CD4-positive, alpha-beta T cell treated with Interleukin-1 beta for 1 hour (primary cell): ENCODE measurements around the gene HLA-F.

Experiments
- DNase-seq, 2 donors: peaks; one replicate each; pipeline ENCODE4 v3.0.0-alpha.2; 2020 to 2022

The HLA-F gene

DNA sequence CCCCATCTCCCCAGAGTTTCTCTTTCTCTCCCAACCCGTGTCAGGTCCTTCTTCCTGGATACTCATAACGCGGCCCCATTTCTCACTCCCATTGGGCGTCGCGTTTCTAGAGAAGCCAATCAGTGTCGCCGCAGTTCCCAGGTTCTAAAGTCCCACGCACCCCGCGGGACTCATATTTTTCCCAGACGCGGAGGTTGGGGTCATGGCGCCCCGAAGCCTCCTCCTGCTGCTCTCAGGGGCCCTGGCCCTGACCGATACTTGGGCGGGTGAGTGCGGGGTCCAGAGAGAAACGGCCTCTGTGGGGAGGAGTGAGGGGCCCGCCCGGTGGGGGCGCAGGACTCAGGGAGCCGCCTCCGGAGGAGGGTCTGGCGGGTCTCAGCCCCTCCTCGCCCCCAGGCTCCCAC, at the start of gene HLA-F:
Gene HLA-F (plus strand): TSS at position 173 of the 404 bp plus-strand sequence. CDS start 30 bp downstream, at position 203.
- peak; percentile 93 to 96 for DNase-seq

DNA sequence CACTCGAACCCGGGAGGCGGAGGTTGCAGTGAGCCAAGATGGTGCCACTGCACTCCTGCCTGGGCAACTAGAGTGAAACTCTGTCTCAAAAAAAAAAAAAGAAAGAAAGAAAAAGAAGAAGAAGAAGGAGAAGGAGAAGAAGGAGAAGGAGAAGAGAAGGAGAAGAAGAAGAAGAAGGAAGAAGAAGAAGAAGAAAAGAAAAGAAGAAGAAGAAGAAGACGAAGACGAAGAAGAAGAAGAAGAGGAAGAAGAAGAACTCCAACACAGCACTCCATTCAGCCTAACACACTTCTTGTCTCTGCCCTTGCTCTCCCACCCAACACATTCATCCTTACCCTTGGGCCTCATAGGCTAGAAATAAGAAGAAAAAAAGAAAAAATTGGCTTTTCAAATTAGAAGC, 49.2 kb upstream of the HLA-F start:
- DNase-seq, result no peak

DNA sequence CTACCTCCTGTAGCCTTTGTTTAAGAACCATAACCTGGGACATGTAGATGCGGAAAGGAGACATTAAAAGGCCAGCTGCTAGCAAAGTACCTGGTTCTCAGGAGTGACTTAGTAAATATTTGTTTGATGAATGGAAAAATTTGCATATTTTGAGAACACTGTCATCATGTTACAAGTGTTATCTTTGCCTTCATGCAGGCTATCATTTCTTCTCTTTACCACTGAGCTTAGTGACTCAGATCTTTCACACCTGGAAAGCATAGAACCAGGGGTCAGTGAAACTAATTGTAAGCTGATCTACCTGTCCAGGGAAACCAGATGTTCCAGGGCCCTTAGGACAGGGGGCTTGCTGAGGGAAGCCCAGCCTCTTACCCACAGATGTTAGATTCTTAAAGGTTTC, 47.7 kb upstream of the HLA-F start:
- no peak for DNase-seq

DNA sequence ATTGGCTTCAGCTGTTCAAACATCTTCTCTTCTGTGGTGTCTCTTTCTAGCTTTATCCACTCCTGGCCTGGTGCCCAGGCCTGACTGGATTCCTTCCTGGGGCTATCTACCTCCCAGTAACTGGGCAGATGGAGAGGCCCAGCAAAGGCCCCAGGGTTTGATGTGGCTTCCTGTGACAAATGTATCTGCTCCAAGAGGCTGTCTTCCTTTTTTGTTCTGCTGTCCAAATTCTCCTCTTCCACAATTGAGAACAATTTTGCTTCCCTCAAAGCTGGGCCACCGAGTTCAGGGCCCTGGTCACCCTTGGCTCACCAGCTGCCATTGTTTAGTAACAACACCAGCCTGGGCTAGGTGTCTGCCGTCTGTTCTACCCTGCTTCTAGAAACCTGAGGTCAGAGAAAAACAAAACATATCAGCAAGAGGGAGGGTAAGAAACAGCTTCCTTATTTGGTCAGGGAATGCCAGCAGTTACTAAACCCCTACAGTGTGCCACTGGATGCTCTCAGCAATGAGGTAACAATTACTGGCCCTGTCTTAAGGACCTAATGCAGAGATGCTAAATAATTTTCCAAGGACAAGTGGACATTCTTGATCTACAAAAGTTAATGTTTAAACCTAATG, 46.1 kb upstream of the HLA-F start:
- DNase-seq, result no peak

DNA sequence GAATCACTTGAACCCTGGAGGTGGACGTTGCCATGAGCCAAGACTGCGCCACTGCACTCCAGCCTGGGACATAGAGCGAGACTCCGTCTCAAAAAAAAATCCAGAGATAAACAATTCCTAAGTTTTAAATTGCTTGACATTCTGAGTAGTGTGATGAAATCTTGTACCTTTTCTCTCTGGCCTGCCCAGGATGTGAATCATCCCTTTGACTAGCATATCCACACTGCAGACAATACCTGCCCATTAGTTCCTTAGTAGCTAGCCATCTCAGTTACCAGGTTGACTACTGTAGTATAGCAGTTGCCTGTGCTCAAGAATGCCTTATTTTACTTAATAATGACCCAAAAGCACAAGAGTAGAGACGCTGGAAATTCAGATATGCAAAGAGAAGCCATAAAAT, 45.1 kb upstream of the HLA-F start:
- no peak for DNase-seq

DNA sequence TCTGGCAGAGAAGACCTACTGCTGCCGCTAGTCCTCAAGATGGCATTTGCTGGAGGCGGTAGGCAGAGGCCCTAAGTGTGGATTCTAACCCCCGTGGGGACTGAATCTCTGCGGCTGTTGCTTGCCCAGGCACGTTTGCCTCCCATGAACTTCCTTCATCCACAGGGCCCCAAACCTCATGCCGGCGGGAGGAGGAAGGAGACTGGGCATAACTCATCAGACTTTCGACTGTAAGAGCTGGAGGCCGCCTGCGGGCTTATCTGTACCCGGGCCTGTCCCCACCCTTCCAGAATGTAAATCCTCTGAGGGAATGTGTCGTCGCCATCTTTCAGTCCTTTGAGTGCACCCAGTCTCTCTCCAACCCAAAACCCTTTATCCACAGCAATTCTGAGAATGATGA, 43.3 kb upstream of the HLA-F start:
- DNase-seq, result no peak

DNA sequence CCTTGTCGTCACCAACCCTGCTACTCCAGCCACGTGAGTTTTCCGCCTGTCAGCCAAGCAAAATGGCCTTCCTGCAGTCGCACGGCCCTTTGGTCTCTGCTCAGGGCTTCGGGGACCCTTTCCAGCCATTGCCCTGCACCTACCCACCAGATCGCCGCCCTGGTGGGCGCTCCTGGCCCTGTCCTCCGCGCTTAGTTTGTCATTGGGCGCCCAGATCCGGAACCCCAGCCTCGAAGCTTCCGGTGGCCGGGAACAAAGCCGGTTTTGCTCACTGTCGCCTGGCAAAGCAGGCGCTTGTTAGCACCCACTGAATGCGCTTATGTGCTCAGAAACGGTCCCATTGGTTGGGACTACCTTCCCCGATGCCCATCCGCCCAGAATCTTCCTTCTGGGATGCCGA, 42.8 kb upstream of the HLA-F start:
- DNase-seq, result peak in 1 of 2 donors; percentile 4

DNA sequence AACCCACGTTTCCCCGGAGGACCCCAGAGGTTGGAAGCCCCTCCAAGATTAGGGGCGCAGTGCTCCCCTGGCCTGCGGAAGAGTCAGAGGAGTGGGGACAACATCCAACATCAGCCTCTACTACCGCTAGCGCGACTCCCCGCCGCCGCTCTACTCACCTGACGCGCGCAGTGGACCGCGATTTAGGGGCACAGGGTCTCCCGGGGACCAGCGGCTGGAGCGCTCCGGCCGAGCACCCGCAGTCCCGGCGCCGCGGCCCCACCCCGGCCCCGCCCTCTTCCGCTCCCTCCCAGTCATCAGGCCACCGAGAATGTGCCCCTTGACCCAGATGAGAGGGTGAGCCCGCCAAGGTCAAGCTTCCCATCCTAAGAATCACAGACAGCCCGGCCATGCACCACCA, 42.3 kb upstream of the HLA-F start, which contains the start of gene ZFP57:
Gene ZFP57 (minus strand): TSS at position 249 of the 400 bp plus-strand sequence. CDS start 4,149 bp downstream, outside the sequence.
- no peak for DNase-seq

DNA sequence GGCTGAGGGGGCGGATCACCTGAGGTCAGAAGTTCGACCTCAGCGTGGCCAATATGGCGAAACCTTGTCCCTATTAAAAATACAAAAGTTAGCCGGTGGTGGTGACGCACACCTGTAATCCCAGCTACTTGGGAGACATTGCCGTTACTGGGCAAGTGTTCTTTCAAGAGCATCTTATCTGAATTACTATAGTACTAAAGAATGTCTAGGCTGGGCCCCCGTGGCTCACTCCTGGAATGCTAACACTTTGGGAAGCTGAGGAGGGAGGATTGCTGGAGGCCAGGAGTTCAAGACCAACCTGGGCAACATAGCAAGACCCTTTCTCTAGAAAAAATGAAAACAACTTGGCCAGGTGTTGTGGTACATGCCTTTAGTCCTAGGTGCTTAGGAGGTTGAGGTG, 41.4 kb upstream of the HLA-F start:
- no peak for DNase-seq

DNA sequence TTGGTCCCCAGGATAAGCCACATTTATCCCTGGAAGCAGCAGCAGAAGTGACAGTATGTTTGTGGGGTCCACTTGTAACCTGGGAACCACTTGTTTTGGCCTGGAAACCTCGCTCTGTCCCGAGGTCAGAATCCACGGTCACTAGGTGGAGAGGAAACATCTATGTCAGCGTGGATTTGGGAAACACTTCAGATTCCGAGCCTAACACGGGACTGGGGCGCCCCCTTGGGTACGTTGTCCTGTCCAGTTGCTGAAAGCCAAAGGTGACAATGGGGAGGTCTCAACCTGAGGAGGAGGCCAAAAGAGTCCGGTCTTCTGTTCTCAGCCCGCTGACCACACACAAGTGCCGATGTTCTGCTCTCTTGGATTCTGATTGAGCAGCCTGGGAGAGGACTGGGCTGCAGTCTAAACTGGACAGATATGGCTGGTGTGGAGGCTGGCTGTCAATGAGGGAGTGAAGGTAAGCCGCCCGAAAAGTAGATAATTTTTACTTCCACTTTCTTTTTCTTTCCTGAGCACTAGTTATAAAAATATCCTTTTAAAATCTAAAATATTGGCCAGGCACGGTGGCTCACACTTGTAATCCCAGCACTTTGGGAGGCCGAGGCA, 37.4 kb upstream of the HLA-F start:
- DNase-seq, result no peak

DNA sequence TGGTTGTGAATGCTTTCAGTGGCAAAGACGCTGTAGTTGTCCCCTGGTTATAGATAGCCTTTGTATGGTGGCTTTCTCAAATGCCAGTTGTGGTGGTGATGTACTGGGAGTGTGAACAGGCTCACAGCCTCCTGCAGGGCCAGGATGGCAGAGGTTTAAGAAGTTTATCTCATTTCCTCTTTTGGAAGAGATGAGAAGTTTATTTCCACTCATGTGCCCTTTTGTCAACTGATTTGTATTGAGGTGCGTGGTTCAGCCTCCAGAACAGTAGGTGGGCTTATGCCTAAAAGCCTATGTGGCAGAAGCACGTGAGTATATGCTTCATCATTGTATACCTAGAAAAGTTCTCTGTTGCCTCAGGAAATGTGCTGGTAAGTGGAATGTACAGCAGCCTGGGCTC, 28.6 kb upstream of the HLA-F start:
- DNase-seq, result no peak

DNA sequence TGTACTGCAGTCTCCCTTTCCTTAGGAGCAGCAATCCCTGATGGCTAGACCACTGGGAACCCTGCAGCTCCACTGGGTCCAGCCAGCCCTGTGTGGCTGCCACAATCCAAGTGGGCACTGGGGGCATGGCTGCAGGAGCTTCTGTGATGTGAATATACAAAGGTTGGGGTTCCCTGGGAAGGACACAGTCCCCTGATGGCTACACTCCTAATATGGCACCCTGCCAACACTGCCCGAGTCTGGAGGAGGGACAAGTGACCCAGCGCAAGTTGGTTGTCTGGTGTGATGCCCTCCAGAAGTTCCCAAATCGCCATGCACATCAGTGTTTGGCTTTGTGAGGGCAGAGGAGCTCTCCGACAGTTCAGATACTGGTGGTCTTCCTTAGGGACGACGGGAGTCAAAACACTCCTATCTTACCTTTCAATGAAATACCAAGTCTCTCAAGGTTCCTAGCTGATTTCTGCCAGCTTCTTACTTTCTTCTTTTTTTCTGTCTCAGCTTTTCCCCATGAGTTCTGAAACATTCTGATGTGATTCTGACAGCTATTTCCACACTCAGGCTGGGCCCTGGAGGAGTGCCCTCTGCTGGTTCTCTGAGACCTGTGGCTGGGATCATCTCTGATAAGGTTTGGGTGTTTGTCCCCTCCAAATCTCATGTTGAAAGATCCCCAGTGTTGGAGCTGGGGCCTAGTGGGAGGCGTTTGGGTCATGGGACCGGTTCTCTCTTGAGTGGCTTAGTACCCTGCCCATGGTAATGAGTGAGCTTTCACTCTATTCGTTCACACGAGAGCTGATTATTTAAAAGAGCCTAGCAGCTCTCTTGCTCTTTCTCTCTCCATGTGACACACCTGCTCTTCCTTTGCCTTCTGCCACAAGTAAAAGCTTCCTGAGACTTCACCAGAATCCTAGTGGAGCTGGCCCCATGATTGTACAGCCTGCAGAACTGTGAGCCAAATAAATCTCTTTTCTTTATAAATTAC, 26.8 kb upstream of the HLA-F start:
- DNase-seq, result no peak

DNA sequence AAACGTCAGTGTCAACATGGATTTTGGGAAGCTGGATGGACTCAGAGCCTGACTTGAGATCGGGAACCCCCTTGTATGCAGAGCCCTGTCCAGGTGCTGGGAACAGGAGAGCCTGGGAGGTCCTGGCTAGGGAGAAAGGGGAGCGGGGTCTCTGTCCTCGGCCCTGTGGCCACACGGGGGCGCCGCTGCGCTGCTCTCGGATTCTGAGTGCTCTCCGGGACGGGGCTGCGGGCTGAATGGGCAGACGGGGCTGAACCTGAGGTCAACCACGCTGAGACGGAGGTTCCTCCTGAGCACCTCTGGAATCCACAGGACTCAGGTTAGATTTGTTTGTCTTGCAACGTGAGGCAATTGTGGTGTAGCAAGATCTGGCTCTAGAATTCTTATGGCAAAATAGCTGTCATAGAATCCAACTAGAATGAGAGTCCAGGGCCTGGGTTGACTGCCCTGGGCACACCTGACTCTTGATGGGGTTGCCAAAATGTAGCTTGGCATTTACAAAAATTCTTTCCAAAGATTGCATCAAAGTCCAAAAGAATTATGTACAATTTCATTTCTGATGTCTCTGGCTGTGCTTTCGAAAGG, 20.6 kb upstream of the HLA-F start:
- DNase-seq, result peak; percentile 65 to 77

DNA sequence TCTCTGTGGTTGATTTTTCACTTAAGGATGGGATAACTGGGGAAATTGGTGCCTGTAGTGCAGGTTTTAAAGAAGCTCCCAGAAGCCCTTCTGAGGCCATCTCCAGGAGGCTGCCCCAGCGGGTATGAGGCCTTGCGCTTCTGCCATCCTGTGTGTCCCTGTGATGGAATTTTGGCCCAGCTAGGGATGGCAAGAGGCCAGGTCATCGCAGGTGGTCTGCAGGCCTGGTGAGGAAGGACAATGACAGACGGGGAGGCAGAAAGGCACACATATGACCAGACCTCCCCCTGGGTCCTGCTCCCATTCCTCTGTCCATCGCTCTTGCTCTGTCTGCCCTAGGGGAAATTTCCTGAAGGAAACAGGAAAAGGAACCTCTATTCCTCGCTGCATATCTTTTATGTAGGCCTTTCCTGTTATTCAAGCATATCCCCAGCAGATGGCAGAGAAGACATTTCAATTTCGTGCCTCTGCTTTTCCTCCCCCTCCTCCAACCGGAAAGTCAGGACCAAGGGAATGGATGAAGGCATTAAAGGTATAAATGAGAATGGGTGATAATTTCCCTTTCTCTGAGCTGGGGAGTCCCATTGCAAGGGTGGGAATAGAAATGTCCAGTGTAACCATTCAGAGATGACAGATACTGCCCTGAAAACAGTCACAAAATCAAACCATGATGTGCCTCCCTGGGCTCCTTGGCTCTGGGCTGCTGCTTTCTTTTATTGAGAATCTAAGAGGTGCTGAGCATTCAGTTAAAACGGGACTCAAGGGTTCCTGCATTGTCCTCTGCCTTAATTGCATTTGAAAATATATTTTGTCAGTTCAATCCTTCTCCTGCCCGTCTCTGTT, 17.6 kb upstream of the HLA-F start:
- peak in 1 of 2 donors; percentile 49 for DNase-seq

DNA sequence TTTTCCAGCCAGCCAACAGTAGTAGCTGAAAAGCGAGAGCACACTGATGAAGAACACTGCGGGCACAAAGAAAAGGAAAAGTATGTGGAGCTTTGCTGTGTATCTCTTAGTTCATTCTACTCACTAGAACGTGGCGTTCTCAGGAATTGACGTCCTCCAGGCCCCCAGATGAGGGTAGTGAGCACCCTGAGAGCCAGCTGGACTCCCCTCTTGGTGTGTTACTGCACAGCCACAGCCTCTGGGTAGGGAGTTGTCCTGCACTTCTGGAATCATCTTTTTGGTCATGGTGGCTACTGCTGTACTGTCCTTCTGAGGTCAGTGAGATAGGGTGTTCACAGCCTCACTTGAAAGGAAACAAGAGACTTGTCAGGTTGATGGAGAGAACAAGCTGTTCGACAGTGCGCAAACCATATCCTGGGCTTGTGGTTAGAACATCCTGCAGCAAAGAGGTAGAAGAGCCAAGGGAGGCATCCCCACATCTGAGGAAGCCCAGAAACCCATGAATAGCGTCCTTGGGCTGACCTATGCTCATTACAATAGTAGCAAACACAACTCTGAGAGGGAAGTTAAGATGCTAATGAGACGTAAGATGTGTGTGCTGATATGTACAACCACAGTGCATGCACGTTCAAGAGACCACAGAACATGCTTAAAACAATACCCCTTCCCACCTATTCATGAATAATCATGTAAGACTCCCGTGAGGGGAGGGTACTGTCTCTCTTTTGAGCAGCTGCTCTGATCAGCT, 14.6 kb upstream of the HLA-F start:
- DNase-seq, result peak; percentile 66 to 80

DNA sequence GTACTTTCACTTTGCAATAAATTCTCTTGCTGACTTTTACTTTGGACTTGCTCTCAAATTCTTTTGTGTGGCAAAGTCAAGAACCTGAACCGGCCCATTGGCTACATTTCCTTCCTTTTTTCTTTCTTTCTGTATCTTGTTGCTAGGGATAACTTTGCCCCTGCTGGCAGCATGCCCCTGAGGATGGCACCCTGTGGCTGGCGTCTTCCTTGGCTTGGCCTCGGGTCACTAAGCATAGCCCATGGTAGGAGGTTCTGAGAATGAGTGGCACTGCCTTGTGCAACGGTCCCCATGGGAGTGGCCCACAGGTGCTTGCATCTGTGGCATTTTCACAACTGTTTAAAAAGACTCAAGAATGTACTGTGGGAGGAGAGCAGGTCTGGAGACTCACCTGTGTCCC, 14.0 kb upstream of the HLA-F start:
- DNase-seq, result no peak

DNA sequence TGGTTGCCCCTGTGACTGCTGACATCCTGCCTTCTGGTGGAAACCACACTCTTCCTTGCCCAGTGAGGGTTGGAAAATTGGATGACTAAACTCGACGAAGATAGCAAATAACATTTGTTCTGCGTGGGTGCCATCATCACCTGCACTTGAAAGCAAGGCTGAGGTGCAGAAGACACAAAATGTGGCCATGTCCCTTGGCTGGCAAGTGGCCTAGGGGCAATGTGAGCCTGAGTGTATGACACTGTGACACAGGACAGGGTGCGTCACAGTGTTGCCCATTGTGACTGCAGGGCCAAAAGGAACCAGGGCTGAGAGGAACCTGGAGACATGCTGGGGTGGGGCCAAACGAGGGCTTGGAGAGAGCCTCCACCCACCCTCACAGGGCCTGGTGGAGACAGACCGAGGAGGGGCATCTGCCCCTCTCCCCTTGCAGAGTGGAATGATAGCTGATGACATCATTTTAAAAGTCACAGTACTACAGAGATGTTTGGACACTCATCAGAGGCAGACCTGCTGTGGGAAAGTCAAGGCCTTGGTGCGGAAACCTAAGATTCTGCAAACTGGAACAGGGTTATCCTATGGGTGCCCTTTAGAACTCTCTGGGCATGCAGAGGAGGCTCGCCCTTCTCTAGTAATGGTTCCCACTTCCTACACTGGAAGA, 12.8 kb upstream of the HLA-F start:
- no peak for DNase-seq

DNA sequence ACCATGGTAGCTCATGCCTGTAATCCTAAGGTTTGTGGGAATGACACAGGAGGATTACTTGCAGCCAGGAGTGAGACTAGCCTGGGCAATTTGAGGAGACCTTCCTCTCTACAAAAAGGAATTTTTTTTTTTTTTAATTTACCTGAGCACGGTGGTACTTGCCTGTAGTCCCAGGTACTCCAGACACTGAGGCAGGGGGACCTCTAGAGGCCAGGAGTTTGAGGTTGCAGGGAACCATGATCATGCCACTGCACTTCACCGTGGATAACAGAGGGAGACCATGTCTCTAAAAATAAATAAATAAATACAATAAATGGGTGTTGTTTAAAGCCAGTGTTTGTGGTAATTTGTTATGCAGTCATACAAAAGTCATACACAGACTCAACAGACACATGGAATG, 2.4 kb upstream of the HLA-F start:
- peak in 1 of 2 donors; percentile 57 for DNase-seq

DNA sequence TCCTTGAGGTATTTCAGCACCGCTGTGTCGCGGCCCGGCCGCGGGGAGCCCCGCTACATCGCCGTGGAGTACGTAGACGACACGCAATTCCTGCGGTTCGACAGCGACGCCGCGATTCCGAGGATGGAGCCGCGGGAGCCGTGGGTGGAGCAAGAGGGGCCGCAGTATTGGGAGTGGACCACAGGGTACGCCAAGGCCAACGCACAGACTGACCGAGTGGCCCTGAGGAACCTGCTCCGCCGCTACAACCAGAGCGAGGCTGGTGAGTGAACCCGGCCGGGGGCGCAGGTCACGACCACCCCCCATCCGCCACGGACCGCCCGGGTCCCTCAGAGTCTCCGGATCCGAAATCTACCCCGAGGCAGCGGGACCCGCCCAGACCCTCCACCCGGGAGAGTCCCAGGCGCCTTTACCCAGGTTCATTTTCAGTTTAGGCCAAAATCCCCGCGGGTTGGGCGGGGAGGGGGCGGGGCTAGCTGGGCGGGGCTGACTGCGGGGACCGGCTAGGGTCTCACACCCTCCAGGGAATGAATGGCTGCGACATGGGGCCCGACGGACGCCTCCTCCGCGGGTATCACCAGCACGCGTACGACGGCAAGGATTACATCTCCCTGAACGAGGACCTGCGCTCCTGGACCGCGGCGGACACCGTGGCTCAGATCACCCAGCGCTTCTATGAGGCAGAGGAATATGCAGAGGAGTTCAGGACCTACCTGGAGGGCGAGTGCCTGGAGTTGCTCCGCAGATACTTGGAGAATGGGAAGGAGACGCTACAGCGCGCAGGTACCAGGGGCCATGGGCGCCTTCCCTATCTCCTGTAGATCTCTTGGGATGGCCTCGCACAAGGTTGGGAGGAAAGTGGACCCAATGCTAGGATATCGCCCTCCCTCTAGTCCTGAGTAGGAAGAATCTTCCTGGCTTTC, 693 bp downstream of the HLA-F start:
- DNase-seq, result peak; percentile 83 to 88
